ENCODE measurements around the gene CAMTA1. TPM values are rescaled to one million over a fixed set of nuclear protein-coding genes. Genes with fewer than 3 reads are reported as not detected.

CAMTA1 gene
- total RNA-seq, 1 donor from 2014 or later: 160 TPM

DNA sequence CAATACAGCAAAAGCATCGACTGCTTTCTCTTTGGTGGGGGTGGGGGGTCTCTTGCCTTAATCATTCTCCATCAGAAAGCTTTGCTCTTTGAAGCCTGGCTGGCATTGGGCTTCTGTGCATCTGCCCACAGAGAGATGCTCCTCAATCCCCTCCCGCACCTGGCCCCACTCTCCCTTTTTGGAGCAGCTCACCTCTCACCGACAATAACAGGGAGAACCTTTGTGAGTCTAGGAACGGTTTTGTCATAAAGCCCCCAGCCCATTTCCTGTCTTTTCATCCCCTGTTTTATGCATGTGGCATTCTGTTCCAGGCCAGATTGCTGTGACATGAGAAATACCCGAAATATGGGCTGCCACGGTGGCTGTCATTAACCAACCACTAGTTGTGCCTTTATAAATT, 516.9 kb downstream of the CAMTA1 start:
- H3K4me1 ChIP-seq: peaks cover 22% of the 10 kb centered on the region
- no peak for TF ChIP-seq CTCF (IDR thresholded peaks at IDR 0.05; ENCODE audit: borderline replicate concordance)
- intact Hi-C loops (cut with micrococcal nuclease): no loop called here
- peaks cover 21% of the 10 kb centered on the region for H3K9me3 ChIP-seq (replicated peaks)
- H3K27me3 ChIP-seq (ENCODE audit: low read depth): peaks cover 4% of the 10 kb centered on the region
- no peak overlapping the region for H3K27ac ChIP-seq (replicated peaks)
- H3K36me3 ChIP-seq: no peaks in the 10 kb centered on the region
- H3K4me3 ChIP-seq: no peak overlapping the region
- no peak for DNase-seq

GRCh38 chr1:7302873-7303272, 517.6 kb downstream of the CAMTA1 start:
- Histone ChIP-seq H3K4me1 (peaks cover 22% of the 10 kb centered on the region), H3K27me3 (ENCODE audit: low read depth) (peaks cover 4% of the 10 kb centered on the region), H3K36me3 (no peaks in the 10 kb centered on the region), H3K27ac (replicated peaks) (no peak overlapping the region), H3K9me3 (replicated peaks) (peaks cover 22% of the 10 kb centered on the region), H3K4me3 (no peak overlapping the region)
- intact Hi-C loops (cut with micrococcal nuclease): no loop called here
- DNase-seq: no peak
- TF ChIP-seq CTCF (IDR thresholded peaks at IDR 0.05; ENCODE audit: borderline replicate concordance): no peak

DNA sequence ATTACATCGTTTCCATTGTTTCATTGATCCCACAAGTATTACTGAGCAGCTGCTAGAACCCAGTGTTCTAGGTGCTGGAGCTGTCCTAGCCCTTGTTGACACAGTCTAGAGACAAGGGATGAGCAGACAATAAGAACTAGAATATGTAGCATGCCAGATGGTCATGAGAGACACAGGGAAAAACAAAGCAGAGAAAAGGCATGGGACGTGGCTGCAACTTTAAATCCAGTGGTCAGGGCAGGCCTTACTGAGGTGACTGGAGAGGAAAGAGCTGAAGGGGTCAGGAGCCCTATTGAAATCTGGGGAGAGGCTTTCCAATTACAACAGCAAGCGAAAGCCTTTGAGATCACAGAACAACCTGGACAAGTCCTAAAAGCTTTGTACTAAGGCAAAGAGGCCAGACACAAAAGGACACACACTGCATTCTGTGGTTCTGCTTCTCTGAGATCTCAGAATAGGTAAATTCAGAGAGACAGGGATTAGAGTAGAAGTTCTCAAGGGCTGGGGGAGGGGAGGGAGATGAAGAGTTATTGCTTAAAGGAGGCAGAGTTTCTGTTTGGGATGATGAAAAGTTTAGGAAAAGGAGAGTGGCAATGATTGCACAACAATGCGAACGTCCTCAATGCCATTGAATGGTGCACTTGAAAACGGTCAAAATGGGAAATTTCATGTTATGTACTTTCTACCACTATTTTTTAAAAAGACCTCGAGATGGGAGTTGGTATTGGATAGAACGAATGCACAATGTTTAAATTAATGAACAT, 518.5 kb downstream of the CAMTA1 start:
- Histone ChIP-seq H3K9me3 (replicated peaks) (peaks cover 30% of the 10 kb centered on the region), H3K4me3 (no peak overlapping the region), H3K36me3 (no peaks in the 10 kb centered on the region), H3K4me1 (peaks cover 16% of the 10 kb centered on the region), H3K27me3 (ENCODE audit: low read depth) (peaks cover 4% of the 10 kb centered on the region), H3K27ac (replicated peaks) (no peak overlapping the region)
- intact Hi-C loops (cut with micrococcal nuclease): no loop called here
- no peak for DNase-seq
- TF ChIP-seq CTCF (IDR thresholded peaks at IDR 0.05; ENCODE audit: borderline replicate concordance): no peak

GRCh38 chr1:7313081-7313546, 527.9 kb downstream of the CAMTA1 start:
- Histone ChIP-seq H3K4me1 (no peaks in the 10 kb centered on the region), H3K27ac (replicated peaks) (no peak overlapping the region), H3K4me3 (no peak overlapping the region), H3K27me3 (ENCODE audit: low read depth) (peaks cover 4% of the 10 kb centered on the region), H3K36me3 (no peaks in the 10 kb centered on the region), H3K9me3 (replicated peaks) (peaks cover 11% of the 10 kb centered on the region)
- intact Hi-C loops (cut with micrococcal nuclease): no loop called here
- no peak for DNase-seq
- TF ChIP-seq CTCF (IDR thresholded peaks at IDR 0.05; ENCODE audit: borderline replicate concordance): no peak

DNA sequence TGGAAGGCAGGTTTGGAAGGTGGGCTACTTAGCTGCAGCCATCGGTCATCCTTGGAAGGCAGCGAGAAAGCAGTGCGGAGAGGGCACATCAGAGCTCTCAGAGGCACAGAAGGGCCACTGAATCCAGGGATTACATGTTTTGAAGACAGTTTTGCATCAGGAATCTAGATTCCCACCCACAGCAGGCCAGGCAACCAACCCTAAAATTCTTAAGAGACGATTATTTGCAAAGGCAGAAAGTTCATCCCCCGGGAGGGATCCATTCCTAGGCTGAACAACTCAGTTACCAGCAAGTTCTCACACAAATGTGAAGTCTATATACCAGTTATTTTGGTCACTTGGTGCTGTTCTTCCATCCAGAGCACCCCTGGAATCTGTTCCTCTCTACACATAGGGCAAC, 528.6 kb downstream of the CAMTA1 start:
- no peak for TF ChIP-seq CTCF (IDR thresholded peaks at IDR 0.05; ENCODE audit: borderline replicate concordance)
- intact Hi-C loops (cut with micrococcal nuclease): no loop called here
- Histone ChIP-seq H3K27me3 (ENCODE audit: low read depth) (peaks cover 4% of the 10 kb centered on the region), H3K4me3 (no peak overlapping the region), H3K4me1 (no peaks in the 10 kb centered on the region), H3K27ac (replicated peaks) (no peak overlapping the region), H3K36me3 (no peaks in the 10 kb centered on the region), H3K9me3 (replicated peaks) (peaks cover 3% of the 10 kb centered on the region)
- no peak for DNase-seq

All from left ventricle myocardium inferior (tissue), 1 donor.